H9 (cell line): Measurements from ENCODE around the gene DUSP11. TPM values are rescaled to one million over a fixed set of nuclear protein-coding genes. Genes with fewer than 3 reads are reported as not detected.

Experiments
- DNase-seq: peaks from one replicate; pipeline ENCODE4 v3.0.0-alpha.2; 2017
- H2AFZ ChIP-seq: one replicate; pipeline ENCODE4 v1.6.1; 2013; ENCODE audit warnings: mild to moderate bottlenecking, low read length, control low read depth, moderate library complexity
- H2AK5ac ChIP-seq: 2 replicates; pipeline ENCODE4 v1.6.1; 2013; ENCODE audit warnings: low read length, control low read depth, mixed read lengths; ENCODE audit not compliant: insufficient read length
- H2BK120ac ChIP-seq: one replicate; pipeline ENCODE4 v1.6.1; 2013; ENCODE audit warnings: low read depth, mild to moderate bottlenecking, low read length, control low read depth, inconsistent platforms; ENCODE audit not compliant: poor library complexity, severe bottlenecking
- H2BK12ac ChIP-seq: 2 replicates; pipeline ENCODE4 v1.6.1; 2013; ENCODE audit warnings: low read length, control low read depth, mixed read lengths, low read depth; ENCODE audit not compliant: insufficient read length
- H2BK15ac ChIP-seq: 2 replicates; pipeline ENCODE4 v1.6.1; 2013; ENCODE audit warnings: low read depth, low read length, control low read depth
- H2BK20ac ChIP-seq: one replicate; pipeline ENCODE4 v1.6.1; 2013; ENCODE audit warnings: low read depth, mild to moderate bottlenecking, low read length, control low read depth, inconsistent platforms; ENCODE audit not compliant: poor library complexity, severe bottlenecking
- H2BK5ac ChIP-seq: 2 replicates; pipeline ENCODE4 v1.6.1; 2013; ENCODE audit warnings: low read length, control low read depth, mixed read lengths; ENCODE audit not compliant: insufficient read length
- H3K14ac ChIP-seq: 2 replicates; pipeline ENCODE4 v1.6.1; 2013; ENCODE audit warnings: low read length, control low read depth; ENCODE audit not compliant: insufficient read depth
- H3K18ac ChIP-seq: 2 replicates; pipeline ENCODE4 v1.6.1; 2013; ENCODE audit warnings: low read depth, mild to moderate bottlenecking, mixed read lengths, low read length, control low read depth; ENCODE audit not compliant: insufficient read length
- H3K23ac ChIP-seq: 2 replicates; pipeline ENCODE4 v1.6.1; 2013; ENCODE audit warnings: low read length, control low read depth, mixed read lengths, low read depth; ENCODE audit not compliant: insufficient read length
- H3K23me2 ChIP-seq: 2 replicates; pipeline ENCODE4 v1.6.1; 2013; ENCODE audit warnings: low read depth, mild to moderate bottlenecking, mixed read lengths, low read length, control low read depth; ENCODE audit not compliant: insufficient read length, poor library complexity, severe bottlenecking
- H3K27ac ChIP-seq: 2 replicates; pipeline ENCODE4 v1.5.1; 2013; ENCODE audit warnings: low read length, control low read depth, mixed read lengths, low read depth; ENCODE audit not compliant: insufficient read length
- H3K27me3 ChIP-seq: 2 replicates; pipeline ENCODE4 v1.6.1; 2013; ENCODE audit warnings: low read length, control low read depth, inconsistent platforms; ENCODE audit not compliant: insufficient read depth
- H3K4ac ChIP-seq: 2 replicates; pipeline ENCODE4 v1.6.1; 2013; ENCODE audit warnings: low read depth, mild to moderate bottlenecking, control low read depth, inconsistent platforms, low read length, moderate library complexity
- H3K4me1 ChIP-seq: 2 replicates; pipeline ENCODE4 v1.6.1; 2013; ENCODE audit warnings: low read length, control low read depth, inconsistent platforms; ENCODE audit not compliant: insufficient read depth
- H3K4me2 ChIP-seq: 2 replicates; pipeline ENCODE4 v1.6.1; 2013; ENCODE audit warnings: low read length, control low read depth, mixed read lengths; ENCODE audit not compliant: insufficient read length, insufficient read depth
- H3K56ac ChIP-seq: 2 replicates; pipeline ENCODE4 v1.6.1; 2013; ENCODE audit warnings: low read depth, mild to moderate bottlenecking, mixed read lengths, low read length, control low read depth; ENCODE audit not compliant: insufficient read length
- H3K79me1 ChIP-seq: 2 replicates; pipeline ENCODE4 v1.6.1; 2013; ENCODE audit warnings: low read depth, mild to moderate bottlenecking, moderate library complexity, low read length, control low read depth, inconsistent platforms; ENCODE audit not compliant: insufficient read depth, poor library complexity, severe bottlenecking
- H3K79me2 ChIP-seq: 2 replicates; pipeline ENCODE4 v1.6.1; 2013; ENCODE audit warnings: low read length, control low read depth, inconsistent platforms; ENCODE audit not compliant: insufficient read depth
- H3K9ac ChIP-seq: 2 replicates; pipeline ENCODE4 v1.6.1; 2013; ENCODE audit warnings: low read length, control low read depth, mixed read lengths; ENCODE audit not compliant: insufficient read length; ENCODE audit errors: extremely low read depth
- H3K9me3 ChIP-seq: one replicate; pipeline ENCODE4 v1.6.1; 2013; ENCODE audit warnings: low read depth, low read length, inconsistent platforms; ENCODE audit not compliant: control insufficient read depth
- H3T11ph ChIP-seq: one replicate; pipeline ENCODE4 v1.6.1; 2013; ENCODE audit warnings: mild to moderate bottlenecking, low read length, control low read depth, inconsistent platforms
- H4K20me1 ChIP-seq: one replicate; pipeline ENCODE4 v1.6.1; 2013; ENCODE audit not compliant: control insufficient read depth, insufficient read length, insufficient read depth
- H4K5ac ChIP-seq: 2 replicates; pipeline ENCODE4 v1.6.1; 2013; ENCODE audit warnings: low read depth, mild to moderate bottlenecking, mixed read lengths, low read length, control low read depth; ENCODE audit not compliant: insufficient read length
- H4K8ac ChIP-seq: replicated peaks from 2 replicates; pipeline ENCODE4 v1.6.1; 2013; ENCODE audit warnings: low read length, control low read depth, mixed read lengths, low read depth; ENCODE audit not compliant: insufficient read length
- H4K91ac ChIP-seq: 2 replicates; pipeline ENCODE4 v1.6.1; 2013; ENCODE audit warnings: low read depth, mild to moderate bottlenecking, moderate library complexity, mixed read lengths, low read length, control low read depth; ENCODE audit not compliant: insufficient read length
- H3K27ac Mint-ChIP-seq, 3 experiments: 2 replicates in 2 of 3; 3 replicates in 1 of 3; pipeline ENCODE4 v1.8.0; 2020 to 2021; ENCODE audit warnings: mixed read lengths in 3 of 3, mild to moderate bottlenecking in 1 of 3, moderate library complexity in 1 of 3
- H3K27me3 Mint-ChIP-seq: 2 replicates; pipeline ENCODE4 v1.8.0; 2021; ENCODE audit warnings: low read depth, mild to moderate bottlenecking, moderate library complexity, mixed read lengths
- H3K36me3 Mint-ChIP-seq, 3 experiments: 2 replicates in 2 of 3; 3 replicates in 1 of 3; pipeline ENCODE4 v1.8.0; 2020 to 2021; ENCODE audit warnings: low read depth in 3 of 3, mixed read lengths in 3 of 3; ENCODE audit not compliant: insufficient read depth in 1 of 3
- H3K4me1 Mint-ChIP-seq, 2 experiments: 2 replicates each; pipeline ENCODE4 v1.8.0; 2020; ENCODE audit warnings: mixed read lengths in 2 of 2
- H3K4me3 Mint-ChIP-seq, 2 experiments: 2 replicates in 1 of 2; 3 replicates in 1 of 2; pipeline ENCODE4 v1.8.0; 2020 to 2021; ENCODE audit warnings: mild to moderate bottlenecking in 2 of 2, mixed read lengths in 2 of 2, moderate library complexity in 1 of 2
- H3K9me3 Mint-ChIP-seq, 2 experiments: 2 replicates in 1 of 2; 3 replicates in 1 of 2; pipeline ENCODE4 v1.8.0; 2020; ENCODE audit warnings: mild to moderate bottlenecking in 2 of 2, mixed read lengths in 2 of 2, moderate library complexity in 1 of 2
- WGBS: extraction: QIAGEN DNeasy Blood & Tissue Kit; methylation state at CpG from one replicate; pipeline ENCODE4 v1.1.7; 2013; ENCODE audit warnings: missing lambda C conversion rate, low lambda C conversion rate, mixed read lengths; ENCODE audit not compliant: insufficient read length; ENCODE audit errors: extremely low coverage; 5-methylcytosine and 5-hydroxymethylcytosine counted together
- total RNA-seq: library from RNA; stranded (reverse); gene quantifications from 2 replicates; pipeline ENCODE4 v1.2.1, GENCODE V29; 2021
- TF ChIP-seq, protein P1 (sequence below): fragments of 200-600 bp; sonication (generic); conservative IDR thresholded peaks from 3 replicates; pipeline ENCODE4 v1.8.0; 2021; ENCODE audit warnings: antibody characterized with exemption, mild to moderate bottlenecking

Gene DUSP11
- total RNA-seq, 1 experiment from 2014 or later: 21.4 TPM

- Mint-ChIP-seq H3K27ac (no peak overlapping the region), H3K36me3 (peaks cover 12 to 57% (median 48%) of the 10 kb centered on the region in 3 experiments; a peak in 6 of 7 replicates), H3K9me3 (no peaks in the 10 kb centered on the region), H3K4me1 (peaks cover 7 to 9% of the 10 kb centered on the region in 2 experiments), H3K4me3 (no peak overlapping the region), H3K27me3 (no peaks in the 10 kb centered on the region; the same call in 1 of the 2 replicates)
- H2BK120ac ChIP-seq: no peak overlapping the region
- no peaks in the 10 kb centered on the region for H3K27me3 ChIP-seq
- DNase-seq: no peak
- H4K20me1 ChIP-seq: no peaks in the 10 kb centered on the region
- no peak overlapping the region for H2BK15ac ChIP-seq
- no peak overlapping the region for H4K5ac ChIP-seq
- no peak overlapping the region for H3K27ac ChIP-seq
- WGBS: no CpG with 5 or more reads among the region's 4 CpGs
- no peak overlapping the region for H2BK12ac ChIP-seq
- H4K91ac ChIP-seq: no peak overlapping the region
- no peak overlapping the region for H3K18ac ChIP-seq
- H2BK5ac ChIP-seq: no peak overlapping the region
- H3K14ac ChIP-seq: no peak overlapping the region
- no peak overlapping the region for H3K4me2 ChIP-seq
- TF ChIP-seq, protein P1, sequence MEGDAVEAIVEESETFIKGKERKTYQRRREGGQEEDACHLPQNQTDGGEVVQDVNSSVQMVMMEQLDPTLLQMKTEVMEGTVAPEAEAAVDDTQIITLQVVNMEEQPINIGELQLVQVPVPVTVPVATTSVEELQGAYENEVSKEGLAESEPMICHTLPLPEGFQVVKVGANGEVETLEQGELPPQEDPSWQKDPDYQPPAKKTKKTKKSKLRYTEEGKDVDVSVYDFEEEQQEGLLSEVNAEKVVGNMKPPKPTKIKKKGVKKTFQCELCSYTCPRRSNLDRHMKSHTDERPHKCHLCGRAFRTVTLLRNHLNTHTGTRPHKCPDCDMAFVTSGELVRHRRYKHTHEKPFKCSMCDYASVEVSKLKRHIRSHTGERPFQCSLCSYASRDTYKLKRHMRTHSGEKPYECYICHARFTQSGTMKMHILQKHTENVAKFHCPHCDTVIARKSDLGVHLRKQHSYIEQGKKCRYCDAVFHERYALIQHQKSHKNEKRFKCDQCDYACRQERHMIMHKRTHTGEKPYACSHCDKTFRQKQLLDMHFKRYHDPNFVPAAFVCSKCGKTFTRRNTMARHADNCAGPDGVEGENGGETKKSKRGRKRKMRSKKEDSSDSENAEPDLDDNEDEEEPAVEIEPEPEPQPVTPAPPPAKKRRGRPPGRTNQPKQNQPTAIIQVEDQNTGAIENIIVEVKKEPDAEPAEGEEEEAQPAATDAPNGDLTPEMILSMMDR: no peak
- no peak overlapping the region for H3K23ac ChIP-seq
- H3K56ac ChIP-seq: no peak overlapping the region
- H3K9me3 ChIP-seq: no peaks in the 10 kb centered on the region
- peaks cover 4% of the 10 kb centered on the region for H3K23me2 ChIP-seq
- H4K8ac ChIP-seq: no peak overlapping the region
- no peak overlapping the region for H3T11ph ChIP-seq
- no peak overlapping the region for H3K9ac ChIP-seq
- no peak overlapping the region for H2AFZ ChIP-seq
- no peaks in the 10 kb centered on the region for H3K79me1 ChIP-seq
- H2BK20ac ChIP-seq: no peak overlapping the region
- H3K79me2 ChIP-seq: no peaks in the 10 kb centered on the region; the same call in 1 of the 2 replicates
- no peaks in the 10 kb centered on the region for H3K4me1 ChIP-seq
- no peak overlapping the region for H3K4ac ChIP-seq
- H2AK5ac ChIP-seq: no peak overlapping the region
Measured at GRCh38 chr2:73776381-73776780, 3.5 kb downstream of the DUSP11 start.
